Trophoblast cell (in vitro differentiated cells and primary cell): Measurements from ENCODE around the gene ACKR3.
A peak's percentile ranks its signal among the peaks of the same experiment; 100 is the strongest.

Experiments
- DNase-seq, 2 donors: peaks; one replicate each; pipeline ENCODE4 v3.0.0-alpha.2; 2016
- H2AFZ ChIP-seq: 2 replicates; pipeline ENCODE4 v1.6.1; 2013; ENCODE audit warnings: low read length, moderate library complexity, mild to moderate bottlenecking; ENCODE audit not compliant: insufficient read depth, poor library complexity
- H2AK5ac ChIP-seq: 2 replicates; pipeline ENCODE4 v1.6.1; 2013; ENCODE audit warnings: mild to moderate bottlenecking, low read length
- H2BK120ac ChIP-seq: 2 replicates; pipeline ENCODE4 v1.6.1; 2013; ENCODE audit warnings: low read length, mild to moderate bottlenecking, moderate library complexity; ENCODE audit not compliant: insufficient read depth, poor library complexity
- H2BK12ac ChIP-seq: 2 replicates; pipeline ENCODE4 v1.6.1; 2013; ENCODE audit warnings: mild to moderate bottlenecking, low read length, moderate library complexity
- H2BK5ac ChIP-seq: 2 replicates; pipeline ENCODE4 v1.6.1; 2013; ENCODE audit warnings: low read length, low read depth, moderate library complexity, mild to moderate bottlenecking; ENCODE audit not compliant: poor library complexity
- H3K14ac ChIP-seq: 2 replicates; pipeline ENCODE4 v1.6.1; 2013; ENCODE audit warnings: mild to moderate bottlenecking, low read length
- H3K18ac ChIP-seq: 2 replicates; pipeline ENCODE4 v1.6.1; 2013; ENCODE audit warnings: mild to moderate bottlenecking, low read length
- H3K23ac ChIP-seq: 2 replicates; pipeline ENCODE4 v1.6.1; 2013; ENCODE audit warnings: low read length
- H3K27ac ChIP-seq: 2 replicates; pipeline ENCODE4 v1.5.1; 2013; ENCODE audit warnings: low read depth, mild to moderate bottlenecking, inconsistent platforms, low read length, moderate library complexity
- H3K27me3 ChIP-seq: 2 replicates; pipeline ENCODE4 v1.6.1; 2013; ENCODE audit warnings: inconsistent platforms, mild to moderate bottlenecking, low read length, moderate library complexity; ENCODE audit not compliant: insufficient read depth
- H3K36me3 ChIP-seq, 2 experiments: 1 replicate in 1 of 2; 2 replicates in 1 of 2; pipeline ENCODE4 v1.6.1; 2013; ENCODE audit warnings: low read length in 2 of 2, mild to moderate bottlenecking in 2 of 2, moderate library complexity in 1 of 2; ENCODE audit not compliant: insufficient read depth in 2 of 2, control insufficient read depth in 1 of 2
- H3K4ac ChIP-seq: 2 replicates; pipeline ENCODE4 v1.6.1; 2013; ENCODE audit warnings: low read depth, mild to moderate bottlenecking, low read length, moderate library complexity
- H3K4me1 ChIP-seq, 2 experiments: 1 replicate in 1 of 2; 2 replicates in 1 of 2; pipeline ENCODE4 v1.6.1; 2013; ENCODE audit warnings: low read length in 2 of 2, mild to moderate bottlenecking in 2 of 2, moderate library complexity in 1 of 2; ENCODE audit not compliant: insufficient read depth in 2 of 2, control insufficient read depth in 1 of 2
- H3K4me2 ChIP-seq: 2 replicates; pipeline ENCODE4 v1.6.1; 2013; ENCODE audit warnings: inconsistent platforms, mild to moderate bottlenecking, low read length, moderate library complexity
- H3K4me3 ChIP-seq: 2 replicates; pipeline ENCODE4 v1.5.1; 2013; ENCODE audit warnings: mild to moderate bottlenecking, low read depth, low read length, inconsistent platforms
- H3K79me1 ChIP-seq: one replicate; pipeline ENCODE4 v1.6.1; 2013; ENCODE audit warnings: low read length
- H3K79me2 ChIP-seq: 2 replicates; pipeline ENCODE4 v1.6.1; 2013; ENCODE audit warnings: low read length, mild to moderate bottlenecking; ENCODE audit not compliant: control insufficient read depth, insufficient read depth, poor library complexity
- H3K9ac ChIP-seq: 2 replicates; pipeline ENCODE4 v1.6.1; 2013; ENCODE audit warnings: mild to moderate bottlenecking, low read length
- H3K9me3 ChIP-seq: 2 replicates; pipeline ENCODE4 v1.6.1; 2013; ENCODE audit warnings: low read depth, mild to moderate bottlenecking, control low read depth, inconsistent platforms, low read length; ENCODE audit not compliant: insufficient read depth
- H4K12ac ChIP-seq: 2 replicates; pipeline ENCODE4 v1.6.1; 2013; ENCODE audit warnings: low read depth, mild to moderate bottlenecking, low read length, moderate library complexity
- H4K8ac ChIP-seq: 2 replicates; pipeline ENCODE4 v1.6.1; 2013; ENCODE audit warnings: low read depth, mild to moderate bottlenecking, low read length, moderate library complexity
- H4K91ac ChIP-seq: one replicate; pipeline ENCODE4 v1.6.1; 2013; ENCODE audit warnings: low read depth, mild to moderate bottlenecking, low read length, moderate library complexity
- WGBS: extraction: QIAGEN DNeasy Blood & Tissue Kit; methylation state at CpG from one replicate; pipeline ENCODE4 v1.1.7; 2013; ENCODE audit warnings: missing lambda C conversion rate; ENCODE audit not compliant: insufficient read length, insufficient coverage; ENCODE audit errors: extremely low coverage; 5-methylcytosine and 5-hydroxymethylcytosine counted together

The ACKR3 gene

GRCh38 chr2:236565212-236565611 lies 4.4 kb upstream of the ACKR3 start:
- H3K23ac ChIP-seq = no peak overlapping the region
- no peak overlapping the region for H3K4ac ChIP-seq
- no peak overlapping the region for H4K8ac ChIP-seq
- whole genome bisulfite sequencing = no CpG with 5 or more reads among the region's 3 CpGs
- H2AK5ac ChIP-seq = no peak overlapping the region
- H3K27me3 ChIP-seq = no peaks in the 10 kb centered on the region
- no peak overlapping the region for H4K12ac ChIP-seq
- H3K4me2 ChIP-seq = no peak overlapping the region
- no peak overlapping the region for H3K4me3 ChIP-seq
- no peak overlapping the region for H3K18ac ChIP-seq
- H2BK5ac ChIP-seq = no peak overlapping the region
- H2AFZ ChIP-seq = no peak overlapping the region
- no peak overlapping the region for H3K9ac ChIP-seq
- DNase-seq = no peak
- no peak overlapping the region for H2BK120ac ChIP-seq
- H3K27ac ChIP-seq = no peak overlapping the region
- no peaks in the 10 kb centered on the region for H3K36me3 ChIP-seq
- H3K79me2 ChIP-seq = peaks cover 14% of the 10 kb centered on the region
- H4K91ac ChIP-seq = no peak overlapping the region
- peaks cover 3% of the 10 kb centered on the region for H3K9me3 ChIP-seq
- no peak overlapping the region for H3K14ac ChIP-seq
- H2BK12ac ChIP-seq = no peak overlapping the region
- H3K4me1 ChIP-seq = peaks cover 4 to 10% of the 10 kb centered on the region in 2 experiments
- peaks cover 17% of the 10 kb centered on the region for H3K79me1 ChIP-seq

DNA sequence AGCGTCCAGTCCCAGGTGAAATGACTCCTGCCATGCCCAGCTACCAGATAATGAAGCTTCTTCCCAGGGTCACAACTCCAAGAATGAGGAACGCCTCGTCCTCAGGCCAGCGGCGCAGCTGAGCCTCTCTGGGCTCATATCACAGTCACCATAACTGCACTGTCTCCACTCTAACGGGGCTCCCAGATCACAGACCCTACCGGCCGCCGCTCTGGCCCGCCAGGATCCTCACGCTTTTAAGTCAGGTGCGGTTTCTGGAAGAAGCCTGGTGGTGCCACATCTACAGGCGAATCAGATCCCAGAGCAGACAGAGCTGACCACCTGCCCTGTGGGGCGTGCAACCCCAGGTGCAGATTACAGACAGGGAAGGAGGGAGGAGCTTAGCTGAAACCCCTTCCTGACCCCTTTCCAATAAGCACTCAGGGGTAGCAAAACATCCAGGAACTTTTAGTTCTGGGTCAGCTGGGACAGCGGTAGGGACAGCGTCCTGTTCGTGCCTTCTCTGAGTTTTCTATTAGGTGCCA lies 3.7 kb upstream of the ACKR3 start:
- Histone ChIP-seq H3K4me3 (no peak overlapping the region), H3K9ac (no peak overlapping the region), H3K4me1 (peaks cover 4 to 10% of the 10 kb centered on the region in 2 experiments), H2AFZ (no peak overlapping the region), H3K18ac (peak overlapping the region; percentile 55), H4K12ac (no peak overlapping the region), H3K9me3 (peaks cover 3% of the 10 kb centered on the region), H3K36me3 (no peaks in the 10 kb centered on the region), H3K14ac (no peak overlapping the region), H3K23ac (no peak overlapping the region), H3K4ac (no peak overlapping the region), H2BK12ac (peak overlapping the region; percentile 24), H4K91ac (no peak overlapping the region), H3K27ac (no peak overlapping the region), H4K8ac (no peak overlapping the region), H3K79me1 (peaks cover 21% of the 10 kb centered on the region), H2BK5ac (no peak overlapping the region), H3K4me2 (no peak overlapping the region), H2BK120ac (no peak overlapping the region), H3K79me2 (peaks cover 18% of the 10 kb centered on the region), H3K27me3 (no peaks in the 10 kb centered on the region), H2AK5ac (peak overlapping the region; percentile 59)
- no CpG with 5 or more reads among the region's 17 CpGs for WGBS
- no peak for DNase-seq

GRCh38 chr2:236566596-236566995 lies 3.0 kb upstream of the ACKR3 start:
- WGBS = no CpG with 5 or more reads among the region's 6 CpGs

DNA sequence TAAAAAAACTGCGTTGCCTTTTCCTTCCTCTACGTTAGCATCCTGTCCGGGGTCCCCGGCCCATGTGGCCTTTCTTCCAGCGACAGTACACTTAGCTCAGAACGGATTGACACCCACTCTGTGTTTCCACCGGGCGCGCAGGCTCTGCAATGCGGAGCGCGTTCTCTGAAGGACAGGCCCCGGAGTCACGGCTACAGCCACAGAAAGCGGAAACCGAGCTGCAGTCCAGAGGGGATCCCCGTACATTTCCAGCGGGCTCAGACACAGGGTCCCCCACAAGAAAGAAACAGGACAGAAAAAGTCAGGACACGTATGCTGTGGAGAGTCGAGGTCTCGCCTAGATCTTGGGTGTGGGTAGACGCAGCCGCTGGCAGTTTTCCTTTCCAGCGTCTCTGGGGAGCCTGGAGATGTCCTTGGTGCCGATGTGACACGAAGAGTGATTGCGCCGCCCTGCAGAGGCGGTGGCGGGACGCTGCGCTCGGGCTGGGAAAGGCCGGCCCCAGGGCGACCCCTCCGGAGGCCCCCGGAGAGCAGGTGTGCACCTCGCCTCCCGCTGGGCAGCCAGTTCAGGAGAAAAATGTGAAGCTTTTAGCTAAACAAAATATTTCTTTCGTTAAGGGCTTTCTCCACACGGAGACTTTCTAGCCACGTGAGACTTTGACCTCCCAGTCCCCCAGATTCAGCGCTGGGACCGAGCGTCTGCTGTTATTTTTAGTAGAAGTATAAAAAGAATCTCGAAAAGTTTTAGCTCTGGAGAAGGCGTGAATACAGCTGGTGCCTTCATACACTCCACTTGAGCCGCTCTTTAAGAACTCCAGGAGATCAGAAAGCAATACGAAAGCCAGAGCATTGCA lies 1.3 kb upstream of the ACKR3 start:
- Histone ChIP-seq H3K9ac (peak overlapping the region; percentile 81), H3K27me3 (no peaks in the 10 kb centered on the region), H2AK5ac (peak overlapping the region; percentile 35), H3K4me2 (peak overlapping the region; percentile 93), H3K36me3 (peaks cover 5% of the 10 kb centered on the region in 2 experiments), H3K79me1 (peaks cover 41% of the 10 kb centered on the region), H3K27ac (peak overlapping the region; percentile 91), H3K18ac (peak overlapping the region; percentile 94), H3K79me2 (peaks cover 36% of the 10 kb centered on the region), H2AFZ (peak overlapping the region; percentile 37), H3K4me1 (peaks cover 9 to 15% of the 10 kb centered on the region in 2 experiments), H2BK120ac (peak overlapping the region; percentile 97), H3K23ac (peak overlapping the region; percentile 73), H2BK5ac (peak overlapping the region; percentile 97), H2BK12ac (peak overlapping the region; percentile 93), H3K9me3 (peaks cover 3% of the 10 kb centered on the region), H3K4ac (peak overlapping the region; percentile 86), H4K12ac (peak overlapping the region; percentile 70), H3K14ac (peak overlapping the region; percentile 98), H3K4me3 (peak overlapping the region; percentile 75), H4K8ac (peak overlapping the region; percentile 96), H4K91ac (peak overlapping the region; percentile 97)
- no CpG with 5 or more reads among the region's 49 CpGs for WGBS
- DNase-seq = peak; percentile 45 to 52

More at GRCh38 chr2:236566596-236566995, 3.0 kb upstream of the ACKR3 start:
- Histone ChIP-seq H3K23ac (no peak overlapping the region), H2AFZ (no peak overlapping the region), H3K4me3 (no peak overlapping the region), H3K36me3 (no peaks in the 10 kb centered on the region), H2BK120ac (no peak overlapping the region), H3K4me2 (no peak overlapping the region), H3K79me1 (peaks cover 27% of the 10 kb centered on the region), H2BK5ac (no peak overlapping the region), H2BK12ac (no peak overlapping the region), H4K91ac (peak overlapping the region; percentile 12), H4K8ac (no peak overlapping the region), H3K14ac (no peak overlapping the region), H4K12ac (no peak overlapping the region), H3K9me3 (peaks cover 3% of the 10 kb centered on the region), H3K18ac (no peak overlapping the region), H3K4ac (no peak overlapping the region), H3K27me3 (no peaks in the 10 kb centered on the region), H3K27ac (no peak overlapping the region), H3K9ac (no peak overlapping the region), H3K79me2 (peaks cover 22% of the 10 kb centered on the region), H2AK5ac (no peak overlapping the region), H3K4me1 (peaks cover 4 to 10% of the 10 kb centered on the region in 2 experiments)
- DNase-seq = no peak
